GM13976 (cell line): ENCODE data around the gene CDV3.

Experiments used
- DNase-seq: peaks from one replicate; pipeline ENCODE4 v3.0.0; 2012; ENCODE audit warnings: low spot score
- CTCF ChIP-seq: IDR thresholded peaks from 2 replicates; pipeline ENCODE4 v1.5.1; 2012; ENCODE audit warnings: borderline replicate concordance, mild to moderate bottlenecking; ENCODE audit not compliant: insufficient read depth; ENCODE audit errors: extremely low read depth, missing control alignments, control extremely low read depth
- in situ Hi-C: fragments of 300-500 bp; cut with MboI; formaldehyde crosslinking; loops from one replicate; pipeline ENCODE4 v1.12.0; 2022; ENCODE audit warnings: low sequenced_read_pairs, mixed read lengths, inconsistent platforms; ENCODE audit not compliant: unreplicated experiment

CDV3 gene

GRCh38 chr3:133588784-133589465 is 15.4 kb downstream of the CDV3 start:
- no peak for DNase-seq
- no peak for TF ChIP-seq CTCF
- in situ Hi-C loops = no loop called here

GRCh38 chr3:133589503-133589902 is 16.0 kb downstream of the CDV3 start:
- no peak for TF ChIP-seq CTCF
- in situ Hi-C loops = no loop called here

GRCh38 chr3:133591271-133591742 is 17.8 kb downstream of the CDV3 start:
- TF ChIP-seq CTCF = no peak
- DNase-seq = no peak
- in situ Hi-C loops = no loop called here

More at GRCh38 chr3:133589503-133589902, 16.0 kb downstream of the CDV3 start:
- no peak for DNase-seq

- in situ Hi-C loops = no loop called here
- DNase-seq = no peak
- no peak for TF ChIP-seq CTCF
Observed at GRCh38 chr3:133592843-133593242, 19.4 kb downstream of the CDV3 start.

GRCh38 chr3:133593243-133593642 is 19.8 kb downstream of the CDV3 start:
- in situ Hi-C loops = no loop called here
- TF ChIP-seq CTCF = no peak
- no peak for DNase-seq

GRCh38 chr3:133595341-133595740 is 21.9 kb downstream of the CDV3 start:
- TF ChIP-seq CTCF = no peak

More at GRCh38 chr3:133595341-133595740, 21.9 kb downstream of the CDV3 start:
- DNase-seq = no peak
- in situ Hi-C loops = no loop called here
